Measurements from ENCODE around the gene ZNF841.

GRCh38 chr19:52120286-52120685 is 24.7 kb upstream of the ZNF841 start:
- TF ChIP-seq CTCF (conservative IDR thresholded peaks at IDR 0.05) = no peak
- no peak for TF ChIP-seq ZFX (IDR thresholded peaks at IDR 0.05)

All from C4-2B (cell line).